Subcutaneous preadipocyte (primary cell): Measurements from ENCODE around the gene PDHX. TPM values are rescaled to one million over a fixed set of nuclear protein-coding genes. Genes with fewer than 3 reads are reported as not detected.

Experiments used
- small RNA-seq: library from RNA; depleted of rRNA; stranded (forward); fragments of <200 nt; gene quantifications from one replicate; pipeline ENCODE3, GENCODE V24; 2012
- total RNA-seq: library from RNA; depleted of rRNA; stranded (reverse); fragments of >200 nt; gene quantifications from 2 replicates; pipeline ENCODE4 v1.2.3, GENCODE V29; 2012

PDHX gene
- total RNA-seq = 21.3 and 25.8 TPM in 2 replicates

GRCh38 chr11:34916015-34916842, at the start of gene PDHX, which contains the start of gene APIP:
PDHX (plus strand) TSS chr11:34916618; CDS start chr11:34916656, 38 bp downstream.
APIP (minus strand) TSS chr11:34916379; CDS start chr11:34916284, 95 bp downstream.

Small RNAs within 50 kb of the gene (small RNA-seq; reads per million reads assigned to genes)
- gene MIR1343 = not detected

Other genes with a start within 250 kb of the PDHX start
- 18.0 and 18.2 TPM in 2 replicates for gene APIP, start 239 bp upstream of the PDHX start, total RNA-seq
- gene CD44, start 222.6 kb downstream of the PDHX start, total RNA-seq = 430 and 431 TPM in 2 replicates